Omental fat pad (tissue), 4 donors: ENCODE measurements around the gene RBMY1A1. TPM values are rescaled to one million over a fixed set of nuclear protein-coding genes. Genes with fewer than 3 reads are reported as not detected.
"Not testable (repeated sequence)": the region's sequence is repeated elsewhere in the genome, so short reads cannot be mapped to it uniquely, and the experiment has no call there.

Experiments used
- ATAC-seq: fragments of 150-250 bp; one replicate; pipeline ENCODE4 v1.9.1; 2016; ENCODE audit warnings: mild to moderate bottlenecking, moderate library complexity; ENCODE audit not compliant: low FRiP score
- DNase-seq: peaks from one replicate; pipeline ENCODE4 v3.0.0-alpha.2; 2019; ENCODE audit warnings: low spot score
- CTCF ChIP-seq, 3 donors: fragments of 450-650 bp; IDR thresholded peaks; one replicate each; pipeline ENCODE4 v1.5.1; 2016 to 2017; ENCODE audit warnings: antibody characterized with exemption in 3 of 3, mild to moderate bottlenecking in 3 of 3, moderate library complexity in 2 of 3
- total RNA-seq, 4 donors: library from RNA; depleted of rRNA; stranded (reverse); fragments of >200 nt; gene quantifications; one replicate each; pipeline ENCODE4 v1.1.0, GENCODE V29; 2016

Gene RBMY1A1
- not detected for total RNA-seq

DNA sequence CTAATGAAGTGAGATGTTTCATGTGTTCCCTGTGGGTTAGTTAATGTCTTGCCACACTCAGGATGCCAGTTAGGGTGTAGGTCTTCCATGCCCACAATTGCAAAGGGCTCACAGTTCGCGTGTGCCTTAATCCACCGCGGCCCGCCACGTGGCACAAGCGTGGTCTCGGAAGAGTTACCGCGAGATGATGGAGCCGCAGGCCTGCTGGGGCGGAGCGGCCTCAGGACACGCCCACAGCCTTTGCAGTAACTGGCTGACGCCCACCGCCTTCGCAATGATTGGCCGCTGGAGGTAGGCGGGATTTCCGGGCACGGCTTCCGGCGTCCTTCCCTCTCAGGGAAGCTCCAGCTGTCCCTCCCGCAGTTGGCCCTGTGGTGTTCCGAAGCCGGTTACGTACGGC, at the start of gene RBMY1A1:
TSS of gene RBMY1A1 (plus strand) at position 301 of the 400 bp plus-strand sequence. CDS start 2,013 bp downstream, outside the sequence.
- not testable (repeated sequence) for ATAC-seq, DNase-seq

GRCh38 chrY:21511038-21511437, 23.6 kb upstream of the RBMY1A1 start, which contains the start of gene RBMY1B:
Gene RBMY1B (plus strand): TSS chrY:21511338. CDS start chrY:21513351, 2,013 bp downstream.
- DNase-seq, ATAC-seq: not testable (repeated sequence)

DNA sequence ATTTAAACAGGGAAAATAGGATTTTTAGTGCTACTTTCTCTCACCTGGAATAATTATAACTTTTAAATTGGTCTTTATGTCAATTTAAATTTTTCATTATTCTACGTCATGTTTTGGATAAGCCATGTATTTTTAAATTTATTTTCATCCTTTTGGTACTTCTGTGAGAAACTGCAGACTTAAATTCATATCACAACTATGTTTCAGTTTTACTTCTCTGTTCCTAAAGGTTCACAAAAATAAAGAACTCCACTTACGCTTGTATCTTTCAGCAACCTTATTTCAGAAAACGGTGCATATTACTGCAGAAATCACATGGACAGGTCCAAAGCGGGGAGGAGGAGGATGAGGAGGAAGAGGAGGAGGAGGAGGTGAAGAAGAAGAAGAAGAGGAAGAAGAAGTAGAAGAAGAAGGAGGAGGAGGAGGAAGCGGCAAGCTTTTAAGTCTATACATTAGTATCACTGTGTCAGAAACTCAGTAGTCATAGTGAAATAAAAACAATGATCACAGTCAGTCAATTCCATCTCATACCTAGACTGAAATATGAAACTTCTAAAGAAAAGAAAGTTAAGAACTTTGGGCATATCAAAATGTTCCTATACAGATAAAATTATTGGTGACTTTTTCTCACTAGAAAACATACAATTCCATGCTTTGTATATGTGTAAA, 24.8 kb downstream of the RBMY1A1 start:
- DNase-seq, ATAC-seq: not testable (repeated sequence)

DNA sequence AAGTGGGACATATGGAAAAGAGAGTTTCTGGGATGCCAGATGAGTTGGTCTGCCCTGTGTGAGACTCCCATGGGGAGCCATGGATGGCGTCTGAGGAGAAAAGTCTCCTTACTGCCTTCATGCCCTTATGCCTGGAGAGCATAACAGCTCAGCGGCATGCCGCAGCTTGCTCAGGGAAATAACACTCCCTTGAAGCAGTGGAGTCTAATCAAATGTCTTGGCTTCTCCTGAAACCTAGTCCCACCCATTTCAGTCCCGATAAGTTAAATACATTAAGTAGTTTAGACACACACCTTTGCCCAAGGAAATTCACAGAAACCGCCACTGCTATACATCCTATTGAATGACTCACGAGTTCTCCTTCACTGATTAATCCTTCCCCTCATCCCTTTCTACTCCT, 50.8 kb downstream of the RBMY1A1 start:
- ATAC-seq (no peak), DNase-seq (no peak)
- TF ChIP-seq CTCF (IDR thresholded peaks at IDR 0.05) = no peak

DNA sequence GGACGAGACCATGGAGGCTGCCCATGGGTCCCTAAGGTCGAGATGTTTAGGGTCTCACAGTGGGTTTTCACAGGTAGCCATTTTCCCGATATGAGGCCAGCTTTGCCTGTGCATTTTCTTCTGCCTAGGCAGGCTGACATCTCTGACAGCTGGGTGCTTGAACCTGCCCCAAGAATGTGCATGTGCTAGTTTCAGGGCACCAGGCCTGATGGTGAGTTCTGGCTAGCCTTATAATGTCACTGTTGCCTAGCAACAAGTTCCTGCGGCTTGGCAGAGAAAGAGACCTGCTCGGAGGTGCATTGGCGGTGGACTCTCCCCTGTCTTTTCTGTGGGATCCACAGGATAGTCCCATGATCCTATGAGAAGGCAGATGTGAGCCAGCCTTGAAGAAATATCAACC, 51.8 kb downstream of the RBMY1A1 start:
- ATAC-seq, DNase-seq: not testable (repeated sequence)

GRCh38 chrY:21592059-21592458, 57.4 kb downstream of the RBMY1A1 start:
- DNase-seq = no peak
- no peak for ATAC-seq
- TF ChIP-seq CTCF (IDR thresholded peaks at IDR 0.05) = no peak

DNA sequence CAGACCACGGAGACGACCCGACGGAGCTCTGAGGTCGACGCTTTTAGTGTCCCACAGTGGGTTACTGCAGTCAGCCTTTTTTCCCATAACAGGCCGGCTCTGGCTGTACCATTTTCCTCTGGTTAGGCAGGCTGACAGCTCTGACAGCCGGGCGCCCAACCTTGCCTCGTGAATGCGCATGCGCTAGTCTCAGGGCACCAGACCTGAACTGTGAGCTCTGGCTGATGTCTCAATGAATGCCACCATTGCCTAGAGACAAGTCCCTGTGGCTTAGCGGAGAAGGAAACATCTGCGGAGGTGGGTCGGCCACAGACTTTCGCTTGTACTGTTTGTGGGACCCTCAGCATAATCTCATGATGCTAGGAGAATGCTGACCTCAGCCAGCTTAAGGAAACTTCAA, 61.6 kb downstream of the RBMY1A1 start:
- ATAC-seq, DNase-seq: not testable (repeated sequence)

Other genes starting within 250 kb of the RBMY1A1 start
- gene RBMY1B, start 23.5 kb upstream of the RBMY1A1 start, total RNA-seq = not detected